ENCODE data around the gene UBE2E2. TPM values are rescaled to one million over a fixed set of nuclear protein-coding genes. Genes with fewer than 3 reads are reported as not detected.
"Not testable (repeated sequence)": the region's sequence is repeated elsewhere in the genome, so short reads cannot be mapped to it uniquely, and the experiment has no call there.

The UBE2E2 gene
- total RNA-seq, 2 donors from 2014 or later = 1.2 to 7.6 TPM

DNA sequence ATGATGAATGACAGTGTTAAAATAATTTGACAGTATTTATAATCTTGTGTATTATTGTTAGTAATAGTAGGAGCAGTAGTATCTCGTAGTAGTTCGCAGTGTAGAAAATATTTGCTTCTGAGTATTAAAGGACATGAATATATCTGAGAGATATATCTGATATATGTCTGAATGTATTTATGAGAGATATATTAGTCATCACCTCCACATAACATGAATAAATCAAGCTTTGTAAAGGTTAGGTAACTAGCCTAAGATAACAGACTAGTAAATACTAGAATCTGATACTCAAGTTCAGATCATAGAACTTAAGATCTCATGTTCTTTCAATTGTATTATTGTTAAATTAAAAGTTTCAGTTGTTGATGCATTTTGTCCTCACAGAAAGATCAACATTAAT is 130.5 kb downstream of the UBE2E2 start:
- no peak overlapping the region for H3K9ac ChIP-seq (ENCODE audit: low read depth in 2 of 2, low read length in 2 of 2)
- intact Hi-C loops (cut with DNase I) = no loop called here
- no peak for DNase-seq
- H3K36me3 ChIP-seq = no peaks in the 10 kb centered on the region
- TF ChIP-seq CTCF (IDR thresholded peaks at IDR 0.05) = no peak
- H3K27me3 ChIP-seq = no peaks in the 10 kb centered on the region
- H3K27ac ChIP-seq = no peak overlapping the region
- no peak overlapping the region for H3K4me3 ChIP-seq
- no peaks in the 10 kb centered on the region for H3K4me1 ChIP-seq
- no peaks in the 10 kb centered on the region for H3K9me3 ChIP-seq

DNA sequence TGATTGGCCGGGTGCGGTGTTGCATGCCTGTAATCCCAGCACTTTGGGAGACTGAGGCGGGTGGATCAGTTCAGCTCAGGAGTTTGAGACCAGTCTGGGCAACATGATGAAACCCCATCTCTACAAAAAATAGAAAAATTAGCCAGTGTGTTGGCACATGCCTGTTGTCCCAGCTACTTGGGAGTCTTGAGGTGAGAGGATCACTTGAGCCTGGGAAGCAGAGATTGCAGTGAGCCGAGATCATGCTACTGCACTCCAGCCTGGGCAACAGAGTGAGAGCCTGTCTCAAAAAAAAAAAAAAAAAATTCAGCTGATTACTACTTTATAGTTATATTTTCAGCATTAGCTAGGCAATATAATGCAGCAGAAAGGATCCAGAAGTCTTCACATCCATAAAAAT is 133.7 kb downstream of the UBE2E2 start:
- H3K4me3 ChIP-seq; DNase-seq; H3K27me3 ChIP-seq; H3K9ac ChIP-seq (ENCODE audit: low read depth in 2 of 2, low read length in 2 of 2); H3K9me3 ChIP-seq; H3K36me3 ChIP-seq; H3K27ac ChIP-seq; H3K4me1 ChIP-seq; intact Hi-C loops (cut with DNase I): not testable (repeated sequence)

DNA sequence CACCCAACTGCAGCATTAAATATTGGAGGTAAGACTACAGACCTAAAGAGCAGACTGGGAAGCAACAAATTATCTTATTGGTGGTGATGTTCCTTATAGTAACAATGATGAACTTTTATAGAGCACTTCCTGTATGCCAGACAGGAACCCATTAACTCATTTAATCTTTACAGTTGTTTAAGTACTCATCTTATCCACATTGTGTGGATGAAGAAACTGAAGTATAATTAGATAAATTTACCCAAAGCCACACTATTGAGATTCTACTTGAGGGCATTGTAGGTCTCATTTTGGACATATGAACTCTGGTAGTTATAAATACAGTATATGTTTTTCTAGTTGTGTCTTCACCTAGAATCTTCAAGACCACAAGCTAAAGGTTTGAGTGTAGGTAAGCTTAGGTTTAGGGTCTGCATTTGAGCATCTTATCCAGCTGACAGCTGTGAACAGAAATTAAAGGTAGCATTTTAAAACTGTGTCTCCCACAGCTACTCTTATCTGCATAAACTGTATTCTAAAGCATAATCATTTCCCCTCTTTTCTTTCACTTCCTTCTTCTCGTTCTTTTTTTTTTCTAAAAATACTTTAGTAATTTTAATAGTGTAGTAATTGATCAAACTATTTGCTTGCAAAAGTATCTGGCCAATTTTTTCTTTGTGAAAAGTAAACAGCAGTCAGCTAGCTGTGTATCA is 138.2 kb downstream of the UBE2E2 start:
- no peak for TF ChIP-seq CTCF (IDR thresholded peaks at IDR 0.05)
- intact Hi-C loops (cut with DNase I) = no loop called here
- H3K9ac ChIP-seq (ENCODE audit: low read depth in 2 of 2, low read length in 2 of 2) = no peak overlapping the region
- H3K36me3 ChIP-seq = no peaks in the 10 kb centered on the region
- no peaks in the 10 kb centered on the region for H3K4me1 ChIP-seq
- H3K27me3 ChIP-seq = no peaks in the 10 kb centered on the region
- no peak overlapping the region for H3K4me3 ChIP-seq
- no peak for DNase-seq
- no peak overlapping the region for H3K27ac ChIP-seq
- no peaks in the 10 kb centered on the region for H3K9me3 ChIP-seq

- intact Hi-C loops (cut with DNase I) = no loop called here
- Histone ChIP-seq H3K9me3 (no peaks in the 10 kb centered on the region), H3K4me1 (no peaks in the 10 kb centered on the region), H3K27me3 (no peaks in the 10 kb centered on the region), H3K27ac (no peak overlapping the region), H3K36me3 (no peaks in the 10 kb centered on the region), H3K4me3 (no peak overlapping the region), H3K9ac (ENCODE audit: low read depth in 2 of 2, low read length in 2 of 2) (no peak overlapping the region)
- no peak for DNase-seq
- TF ChIP-seq CTCF (IDR thresholded peaks at IDR 0.05) = no peak
These were observed 139.2 kb downstream of the UBE2E2 start for GRCh38 chr3:23342343-23342742.

DNA sequence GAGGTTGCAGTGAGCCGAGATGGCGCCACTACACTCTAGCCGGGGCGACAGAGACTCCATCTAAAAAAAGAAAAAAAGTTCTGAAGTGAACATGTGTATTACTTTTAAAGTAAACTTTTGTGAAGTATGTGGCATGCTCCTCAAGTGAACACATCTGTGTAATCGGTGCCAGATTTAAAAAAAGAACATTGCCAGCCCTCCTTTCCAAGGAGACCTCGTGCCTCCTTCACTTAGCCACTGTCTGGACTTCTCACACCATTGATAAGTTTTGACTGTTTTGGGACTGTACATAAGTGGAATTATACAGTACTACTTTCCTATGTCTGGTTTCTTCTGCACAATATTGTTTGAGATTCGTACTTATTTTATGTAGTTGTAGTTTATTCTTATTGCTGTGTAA is 140.4 kb downstream of the UBE2E2 start:
- Histone ChIP-seq H3K4me3 (no peak overlapping the region), H3K36me3 (no peaks in the 10 kb centered on the region), H3K27ac (no peak overlapping the region), H3K9ac (ENCODE audit: low read depth in 2 of 2, low read length in 2 of 2) (no peak overlapping the region), H3K9me3 (no peaks in the 10 kb centered on the region), H3K27me3 (no peaks in the 10 kb centered on the region), H3K4me1 (no peaks in the 10 kb centered on the region)
- intact Hi-C loops (cut with DNase I) = no loop called here
- no peak for TF ChIP-seq CTCF (IDR thresholded peaks at IDR 0.05)
- DNase-seq = no peak

DNA sequence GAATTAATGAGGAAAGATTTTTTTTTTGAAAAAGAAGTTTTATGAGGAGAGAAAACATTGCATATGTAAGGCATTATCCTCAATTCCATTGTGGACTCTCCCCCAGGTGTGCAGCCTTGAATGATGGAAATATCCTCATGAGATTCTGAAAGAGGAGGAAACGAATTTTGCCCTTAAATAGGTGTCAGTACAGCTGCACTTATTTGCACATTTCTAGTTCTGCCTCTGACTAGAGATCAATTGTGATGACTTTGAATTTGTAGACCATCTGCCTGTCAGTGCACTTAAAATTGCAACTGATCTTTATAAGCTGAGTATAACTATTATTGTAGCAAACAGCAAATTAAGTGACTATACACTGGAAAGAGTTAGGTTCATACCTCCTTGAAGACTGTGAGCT is 141.8 kb downstream of the UBE2E2 start:
- no peak overlapping the region for H3K4me3 ChIP-seq

GRCh38 chr3:23349444-23349843 is 146.3 kb downstream of the UBE2E2 start:
- intact Hi-C loops (cut with DNase I); H3K9ac ChIP-seq (ENCODE audit: low read depth in 2 of 2, low read length in 2 of 2); DNase-seq: not testable (repeated sequence)

More for the DNA sequence above, 141.8 kb downstream of the UBE2E2 start:
- Histone ChIP-seq H3K36me3 (no peaks in the 10 kb centered on the region), H3K27me3 (no peaks in the 10 kb centered on the region), H3K9ac (ENCODE audit: low read depth in 2 of 2, low read length in 2 of 2) (no peak overlapping the region), H3K9me3 (no peaks in the 10 kb centered on the region), H3K27ac (no peak overlapping the region), H3K4me1 (no peaks in the 10 kb centered on the region)
- DNase-seq = no peak
- no peak for TF ChIP-seq CTCF (IDR thresholded peaks at IDR 0.05)
- intact Hi-C loops (cut with DNase I) = no loop called here

More at GRCh38 chr3:23349444-23349843, 146.3 kb downstream of the UBE2E2 start:
- H3K9me3 ChIP-seq, H3K36me3 ChIP-seq, H3K27ac ChIP-seq, H3K4me3 ChIP-seq, H3K4me1 ChIP-seq, H3K27me3 ChIP-seq: not testable (repeated sequence)
